Spleen (tissue), 11 donors: ENCODE results near the gene FBXO34. TPM values are rescaled to one million over a fixed set of nuclear protein-coding genes. Genes with fewer than 3 reads are reported as not detected.
"Not testable (repeated sequence)": the region's sequence is repeated elsewhere in the genome, so short reads cannot be mapped to it uniquely, and the experiment has no call there.

Experiments
- DNase-seq: peaks from one replicate; pipeline ENCODE4 v3.0.0-alpha.2; 2020
- H3K27ac ChIP-seq, 8 donors: fragments of 200-600 bp; sonication (generic) in 7 of 8; 1 replicate in 4 of 8; 2 replicates in 4 of 8; pipeline versions ENCODE4 v1.5.0 to v1.8.0; 2016 to 2021; ENCODE audit warnings: inconsistent platforms in 4 of 8, mild to moderate bottlenecking in 4 of 8, moderate library complexity in 1 of 8
- H3K27me3 ChIP-seq, 7 donors: fragments of 200-600 bp; sonication (generic) in 6 of 7; replicated peaks in 1 of 7; 1 replicate in 4 of 7; 2 replicates in 3 of 7; pipeline versions ENCODE4 v1.5.0 to v1.8.0; 2016 to 2021; ENCODE audit warnings: inconsistent platforms in 3 of 7, mild to moderate bottlenecking in 1 of 7
- H3K36me3 ChIP-seq, 6 donors: fragments of 200-600 bp; sonication (generic) in 5 of 6; 1 replicate in 4 of 6; 2 replicates in 2 of 6; pipeline versions ENCODE4 v1.5.0 to v1.8.0; 2016 to 2021; ENCODE audit warnings: inconsistent platforms in 2 of 6
- H3K4me1 ChIP-seq, 6 donors: fragments of 200-600 bp; sonication (generic) in 5 of 6; 1 replicate in 3 of 6; 2 replicates in 3 of 6; pipeline versions ENCODE4 v1.5.0 to v1.8.0; 2016 to 2021; ENCODE audit warnings: inconsistent platforms in 3 of 6
- H3K4me3 ChIP-seq, 8 donors: fragments of 200-600 bp; sonication (generic) in 7 of 8; 1 replicate in 4 of 8; 2 replicates in 4 of 8; pipeline versions ENCODE4 v1.5.0 to v1.8.0; 2016 to 2021; ENCODE audit warnings: inconsistent platforms in 4 of 8, mild to moderate bottlenecking in 4 of 8, moderate library complexity in 2 of 8
- H3K9me3 ChIP-seq, 8 donors: fragments of 200-600 bp; sonication (generic) in 7 of 8; 1 replicate in 4 of 8; 2 replicates in 4 of 8; pipeline versions ENCODE4 v1.5.0 to v1.8.0; 2016 to 2021; ENCODE audit warnings: inconsistent platforms in 4 of 8
- POLR2A ChIP-seq, 3 donors: fragments of 450-650 bp; IDR thresholded peaks; one replicate each; pipeline ENCODE4 v1.5.1; 2017; ENCODE audit warnings: antibody characterized with exemption in 3 of 3, mild to moderate bottlenecking in 1 of 3
- POLR2AphosphoS5 ChIP-seq, 3 donors: sonication (generic); formaldehyde crosslinking; IDR thresholded peaks; one replicate each; pipeline ENCODE4 v1.5.1; 2017; ENCODE audit warnings: antibody characterized with exemption in 3 of 3
- whole genome bisulfite sequencing, 5 donors: extraction: QIAGEN DNeasy Blood & Tissue Kit in 3 of 5; methylation state at CpG; one replicate each; pipeline versions ENCODE4 v1.1.5 to v1.1.7; 2013 to 2018; 5-methylcytosine and 5-hydroxymethylcytosine counted together
- intact Hi-C: fragments of 100-400 bp; cut with DNase I; formaldehyde crosslinking; loops from one replicate; pipeline ENCODE4 v1.15.0; 2023; ENCODE audit warnings: low total_unique reads
- polyA plus RNA-seq, 3 donors: library from polyadenylated mRNA; stranded (reverse); fragments of 200-250 nt; gene quantifications; one replicate each; pipeline ENCODE4 v1.2.1, GENCODE V29; 2013
- total RNA-seq, 7 donors: library from RNA; depleted of rRNA in 3 of 7; stranded (reverse); fragments of >200 nt in 3 of 7; fragmentation: NEBNext Ultra II Directional in 4 of 7; extraction: Animal tissue kit (Norgen Biotek cat#: 25700) in 4 of 7; gene quantifications; one replicate each; pipeline versions ENCODE4 v1.1.0 to v1.2.1, GENCODE V29; 2016 to 2021
- TF ChIP-seq, protein P1 (sequence below), 11 experiments: fragments of 200-600 bp in 7 of 11; fragments of 450-650 bp in 4 of 11; sonication (generic) in 4 of 11; IDR thresholded peaks in 8 of 11; conservative IDR thresholded peaks in 3 of 11; 1 replicate in 7 of 11; 2 replicates in 4 of 11; pipeline versions ENCODE4 v1.4.0 to v1.8.0; 2016 to 2021; ENCODE audit warnings: antibody characterized with exemption in 11 of 11, inconsistent platforms in 4 of 11, mild to moderate bottlenecking in 1 of 11
- donor health status: healthy with polysubstance abuse.
- donor health status: DM: no; HTN: no; CAD: no; lungs with moderate emphysema.
- donor health status: DM: no; HTN: no; CAD: no.
- donor health status: Bipolar disorder and iron deficiency.
- donor health status: healthy.
- donor health status: DM: no; HTN: no; CAD: no.
- donor health status: DM: yes; HTN: yes; CAD: no.

FBXO34 gene
- total and polyA plus RNA-seq, 10 donors = 5.8 to 46.0 (median 26.7) TPM

DNA sequence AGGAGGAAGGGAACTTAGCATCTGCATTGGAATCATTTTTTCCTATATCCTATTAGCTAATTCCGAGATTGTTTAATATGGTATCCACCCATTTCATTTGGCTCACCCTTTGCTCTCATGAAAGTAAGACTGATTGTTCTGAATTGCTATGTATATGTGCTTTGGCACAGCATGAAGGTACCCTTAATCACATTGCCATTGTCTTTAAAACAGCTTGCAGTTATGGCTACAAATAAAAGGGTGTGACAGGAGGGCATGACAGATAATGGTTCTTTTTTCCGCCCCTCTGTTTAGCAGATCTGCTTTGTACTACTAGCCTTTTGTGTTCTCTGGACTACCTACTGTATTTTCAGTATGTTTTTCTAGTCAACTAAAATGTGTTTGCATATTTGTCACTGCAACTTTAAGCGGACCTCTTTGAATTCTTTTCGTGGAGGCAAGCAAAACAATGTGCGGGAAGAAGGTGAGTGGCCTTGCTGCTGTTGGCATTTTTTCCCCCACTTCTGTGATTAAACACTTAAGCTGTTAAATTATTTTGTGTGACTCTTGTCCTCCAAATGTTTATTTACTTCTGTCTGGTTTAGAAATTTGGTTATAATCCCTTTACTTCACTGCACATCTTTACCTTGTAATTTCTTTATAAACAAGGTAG lies 35.8 kb downstream of the FBXO34 start:
- DNase-seq = no peak
- TF ChIP-seq POLR2AphosphoS5 (IDR thresholded peaks at IDR 0.05) = no peak
- TF ChIP-seq POLR2A (IDR thresholded peaks at IDR 0.05) = no peak
- TF ChIP-seq, protein P1, sequence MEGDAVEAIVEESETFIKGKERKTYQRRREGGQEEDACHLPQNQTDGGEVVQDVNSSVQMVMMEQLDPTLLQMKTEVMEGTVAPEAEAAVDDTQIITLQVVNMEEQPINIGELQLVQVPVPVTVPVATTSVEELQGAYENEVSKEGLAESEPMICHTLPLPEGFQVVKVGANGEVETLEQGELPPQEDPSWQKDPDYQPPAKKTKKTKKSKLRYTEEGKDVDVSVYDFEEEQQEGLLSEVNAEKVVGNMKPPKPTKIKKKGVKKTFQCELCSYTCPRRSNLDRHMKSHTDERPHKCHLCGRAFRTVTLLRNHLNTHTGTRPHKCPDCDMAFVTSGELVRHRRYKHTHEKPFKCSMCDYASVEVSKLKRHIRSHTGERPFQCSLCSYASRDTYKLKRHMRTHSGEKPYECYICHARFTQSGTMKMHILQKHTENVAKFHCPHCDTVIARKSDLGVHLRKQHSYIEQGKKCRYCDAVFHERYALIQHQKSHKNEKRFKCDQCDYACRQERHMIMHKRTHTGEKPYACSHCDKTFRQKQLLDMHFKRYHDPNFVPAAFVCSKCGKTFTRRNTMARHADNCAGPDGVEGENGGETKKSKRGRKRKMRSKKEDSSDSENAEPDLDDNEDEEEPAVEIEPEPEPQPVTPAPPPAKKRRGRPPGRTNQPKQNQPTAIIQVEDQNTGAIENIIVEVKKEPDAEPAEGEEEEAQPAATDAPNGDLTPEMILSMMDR (IDR thresholded peaks at IDR 0.05 in 8 of 11, conservative IDR thresholded peaks at IDR 0.05 in 3 of 11) = no peak
- peaks cover 0 to 11% (median under 1%) of the 10 kb centered on the region in 6 donors for H3K36me3 ChIP-seq
- peaks cover 1 to 16% (median 8%) of the 10 kb centered on the region in 8 donors for H3K9me3 ChIP-seq
- no peaks in the 10 kb centered on the region for H3K27me3 ChIP-seq
- 72 to 84% (median 80%) methylated on average over 5 of the region's 5 CpGs for WGBS, 5 donors
- intact Hi-C loops = no loop called here
- peaks cover 3 to 79% (median 40%) of the 10 kb centered on the region in 6 donors for H3K4me1 ChIP-seq
- peak overlapping the region in 1 of 8 donors; percentile 9 for H3K27ac ChIP-seq
- H3K4me3 ChIP-seq = no peak overlapping the region

DNA sequence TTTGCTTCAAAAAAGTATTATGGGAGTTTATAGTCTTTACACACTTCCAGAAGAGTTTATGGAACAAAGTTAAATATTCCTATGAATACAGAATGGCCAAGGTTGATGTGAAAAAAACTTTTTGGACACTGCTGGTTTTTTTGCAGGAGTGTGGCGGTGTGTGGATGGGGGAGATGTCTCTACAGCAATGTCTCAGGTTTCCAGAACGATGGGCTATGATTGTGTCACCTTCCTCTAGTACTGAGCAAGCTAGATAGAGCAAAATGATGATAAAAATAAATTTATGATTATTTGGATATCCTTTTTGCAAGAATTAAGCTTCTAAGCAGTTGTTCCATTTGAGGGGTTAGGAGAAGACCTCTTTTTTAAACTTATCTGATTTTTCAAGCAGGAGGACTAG lies 37.9 kb downstream of the FBXO34 start:
- H3K9me3 ChIP-seq = peaks cover 13 to 33% (median 26%) of the 10 kb centered on the region in 8 donors
- intact Hi-C loops = no loop called here
- no peak overlapping the region for H3K4me3 ChIP-seq
- 75 to 92% (median 85%) methylated on average over 2 of the region's 2 CpGs for WGBS, 5 donors
- no peaks in the 10 kb centered on the region for H3K27me3 ChIP-seq
- TF ChIP-seq, protein P1 (IDR thresholded peaks at IDR 0.05 in 8 of 11, conservative IDR thresholded peaks at IDR 0.05 in 3 of 11) = no peak
- no peak for TF ChIP-seq POLR2AphosphoS5 (IDR thresholded peaks at IDR 0.05)
- no peak for TF ChIP-seq POLR2A (IDR thresholded peaks at IDR 0.05)
- peaks cover 0 to 27% (median 5%) of the 10 kb centered on the region in 6 donors for H3K36me3 ChIP-seq
- no peak overlapping the region for H3K27ac ChIP-seq
- DNase-seq = no peak
- H3K4me1 ChIP-seq = peaks cover 0 to 58% (median 23%) of the 10 kb centered on the region in 6 donors

DNA sequence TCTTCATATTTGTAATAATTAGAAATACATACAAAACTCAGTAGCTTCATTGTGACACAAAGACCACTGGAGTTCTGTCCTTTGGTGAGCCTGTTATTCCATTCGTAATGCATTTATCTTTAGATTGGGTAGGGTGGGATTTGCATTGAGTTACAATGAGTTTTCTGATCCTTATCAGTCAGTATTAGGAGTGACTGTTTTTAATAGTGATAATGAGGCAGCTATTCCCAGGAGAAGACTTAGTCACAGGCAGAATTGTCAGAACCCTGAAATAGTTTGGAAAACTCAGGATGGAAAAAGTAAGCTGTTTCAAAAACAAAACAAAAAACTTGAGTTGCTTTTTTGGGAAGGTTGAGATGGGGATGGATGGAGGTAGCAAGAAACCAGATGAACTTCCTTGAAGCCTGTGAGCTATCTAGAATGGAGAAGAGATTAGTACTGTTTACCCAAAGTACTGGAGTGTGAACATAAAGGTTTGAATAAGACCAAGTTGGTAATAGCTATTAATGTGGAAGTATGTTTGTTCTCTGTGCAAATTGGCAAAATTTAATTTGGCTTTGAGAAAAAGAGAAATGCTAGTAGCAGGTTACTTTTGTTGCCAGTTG lies 38.6 kb downstream of the FBXO34 start:
- H3K36me3 ChIP-seq = peaks cover 0 to 27% (median 5%) of the 10 kb centered on the region in 6 donors
- intact Hi-C loops = no loop called here
- WGBS, 5 donors = 88 to 100% (median 92%) methylated on average over 1 of the region's 1 CpG

DNA sequence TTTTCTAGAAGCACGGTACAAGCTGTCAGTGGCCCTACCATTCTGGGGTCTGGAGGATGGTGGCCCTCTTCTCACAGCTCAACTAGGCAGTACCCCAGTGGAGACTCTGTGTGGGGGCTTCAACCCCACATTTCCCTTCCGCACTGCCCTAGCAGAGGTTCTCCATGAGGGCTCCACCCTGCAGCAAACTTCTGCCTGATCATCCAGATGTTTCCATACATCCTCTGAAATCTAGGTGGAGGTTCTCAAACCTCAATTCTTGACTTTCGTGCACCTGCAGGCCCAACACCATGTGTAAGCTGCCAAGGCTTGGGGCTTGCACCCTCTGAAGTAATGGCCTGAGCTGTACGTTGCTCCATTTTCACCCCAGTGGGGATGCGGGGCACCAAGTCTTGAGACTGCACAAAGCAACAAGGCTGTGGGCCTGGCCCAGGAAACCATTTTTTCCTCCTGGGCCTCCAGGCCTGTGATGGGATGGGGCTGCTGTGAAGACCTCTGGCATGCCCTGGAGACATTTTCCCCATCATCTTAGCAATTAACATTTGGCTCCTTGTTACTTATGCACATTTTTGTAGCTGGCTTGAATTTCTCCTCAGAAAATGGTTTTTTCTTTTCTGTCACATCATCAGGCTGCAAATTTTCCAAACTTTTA lies 41.3 kb downstream of the FBXO34 start:
- WGBS, 5 donors = 88 to 99% (median 98%) methylated on average over 4 to 5 of the region's 5 CpGs
- Histone ChIP-seq H3K36me3 (peaks cover 0 to 51% (median 7%) of the 10 kb centered on the region in 6 donors), H3K9me3 (peaks cover 13 to 35% (median 26%) of the 10 kb centered on the region in 8 donors), H3K4me1 (peaks cover 0 to 31% (median 2%) of the 10 kb centered on the region in 6 donors)
- DNase-seq, H3K4me3 ChIP-seq, H3K27ac ChIP-seq, intact Hi-C loops, H3K27me3 ChIP-seq: not testable (repeated sequence)

More for the DNA sequence above, 38.6 kb downstream of the FBXO34 start:
- Histone ChIP-seq H3K4me1 (peaks cover 0 to 51% (median 16%) of the 10 kb centered on the region in 6 donors), H3K27ac (no peak overlapping the region), H3K27me3 (no peaks in the 10 kb centered on the region), H3K9me3 (peaks cover 13 to 33% (median 26%) of the 10 kb centered on the region in 8 donors), H3K4me3 (no peak overlapping the region)
- no peak for DNase-seq
- TF ChIP-seq, protein P1 (IDR thresholded peaks at IDR 0.05 in 8 of 11, conservative IDR thresholded peaks at IDR 0.05 in 3 of 11) = no peak
- TF ChIP-seq POLR2A (IDR thresholded peaks at IDR 0.05) (no peak), POLR2AphosphoS5 (IDR thresholded peaks at IDR 0.05) (no peak)
